HEK293T (cell line): ENCODE measurements around the gene C2orf72.

ENCODE experiments used
- CTCF ChIA-PET: fragments of 350-600 bp; formaldehyde crosslinking; extraction: SDS; loops from one replicate; lab custom pipeline; 2021; ENCODE audit warnings: antibody characterized with exemption, inconsistent platforms; lab: Yijun Ruan, JAX
- POLR2A ChIA-PET: fragments of 350-600 bp; formaldehyde crosslinking; extraction: SDS; loops from one replicate; lab custom pipeline; 2020; ENCODE audit warnings: antibody characterized with exemption, inconsistent platforms; lab: Yijun Ruan, JAX
- DNase-seq: peaks from one replicate; pipeline ENCODE4 v3.0.0; 2012; ENCODE audit warnings: mixed read lengths; ENCODE audit errors: extremely low spot score
- ARNT ChIP-seq: fragments of 450-650 bp; IDR thresholded peaks from 2 replicates; pipeline ENCODE4 v1.6.1; 2017; ENCODE audit warnings: mild to moderate bottlenecking
- BHLHE40 ChIP-seq: fragments of 450-650 bp; IDR thresholded peaks from 2 replicates; pipeline ENCODE4 v1.6.1; 2016; ENCODE audit warnings: mild to moderate bottlenecking, moderate library complexity, borderline replicate concordance
- CTBP1 ChIP-seq: fragments of 450-650 bp; IDR thresholded peaks from 2 replicates; pipeline ENCODE4 v1.6.1; 2016; ENCODE audit warnings: borderline replicate concordance
- ELF4 ChIP-seq: fragments of 450-650 bp; IDR thresholded peaks from 2 replicates; pipeline ENCODE4 v1.6.1; 2017; ENCODE audit warnings: antibody characterized with exemption
- FOXA1 ChIP-seq: fragments of 450-650 bp; IDR thresholded peaks from 2 replicates; pipeline ENCODE4 v1.6.1; 2016; ENCODE audit warnings: mild to moderate bottlenecking
- FOXK2 ChIP-seq: fragments of 450-650 bp; IDR thresholded peaks from 2 replicates; pipeline ENCODE4 v1.6.1; 2016; ENCODE audit warnings: mild to moderate bottlenecking
- FOXM1 ChIP-seq: fragments of 450-650 bp; IDR thresholded peaks from 2 replicates; pipeline ENCODE4 v1.6.1; 2017; ENCODE audit warnings: mild to moderate bottlenecking, borderline replicate concordance
- HDGF ChIP-seq: fragments of 450-650 bp; IDR thresholded peaks from 2 replicates; pipeline ENCODE4 v1.6.1; 2017; ENCODE audit warnings: antibody characterized with exemption, borderline replicate concordance
- L3MBTL2 ChIP-seq: fragments of 450-650 bp; conservative IDR thresholded peaks from 2 replicates; pipeline ENCODE4 v1.6.1; 2016; ENCODE audit warnings: mild to moderate bottlenecking
- LEF1 ChIP-seq: fragments of 450-650 bp; IDR thresholded peaks from 2 replicates; pipeline ENCODE4 v1.6.1; 2017; ENCODE audit warnings: mild to moderate bottlenecking, borderline replicate concordance
- NFRKB ChIP-seq: fragments of 450-650 bp; IDR thresholded peaks from 2 replicates; pipeline ENCODE4 v1.6.1; 2016; ENCODE audit warnings: mild to moderate bottlenecking, moderate library complexity
- SP1 ChIP-seq: fragments of 450-650 bp; IDR thresholded peaks from 2 replicates; pipeline ENCODE4 v1.6.1; 2017
- SUZ12 ChIP-seq: fragments of 450-650 bp; IDR thresholded peaks from 2 replicates; pipeline ENCODE4 v1.6.1; 2016; ENCODE audit warnings: mild to moderate bottlenecking
- TARDBP ChIP-seq: fragments of 450-650 bp; IDR thresholded peaks from 2 replicates; pipeline ENCODE4 v1.6.1; 2016
- ZNF384 ChIP-seq: fragments of 450-650 bp; IDR thresholded peaks from 2 replicates; pipeline ENCODE4 v1.6.1; 2016
- TF ChIP-seq, protein P1 (sequence below): fragments of 450-650 bp; IDR thresholded peaks from 2 replicates; pipeline ENCODE4 v1.6.1; 2016

The C2orf72 gene

GRCh38 chr2:230996661-230997060, 40.7 kb upstream of the C2orf72 start:
- ChIA-PET CTCF (interaction anchor here (1.0 kb wide), 1 partner anchor 172 kb away, joined by 3 read pairs; no protein-coding TSS in a partner anchor), POLR2A (no interaction called here)

DNA sequence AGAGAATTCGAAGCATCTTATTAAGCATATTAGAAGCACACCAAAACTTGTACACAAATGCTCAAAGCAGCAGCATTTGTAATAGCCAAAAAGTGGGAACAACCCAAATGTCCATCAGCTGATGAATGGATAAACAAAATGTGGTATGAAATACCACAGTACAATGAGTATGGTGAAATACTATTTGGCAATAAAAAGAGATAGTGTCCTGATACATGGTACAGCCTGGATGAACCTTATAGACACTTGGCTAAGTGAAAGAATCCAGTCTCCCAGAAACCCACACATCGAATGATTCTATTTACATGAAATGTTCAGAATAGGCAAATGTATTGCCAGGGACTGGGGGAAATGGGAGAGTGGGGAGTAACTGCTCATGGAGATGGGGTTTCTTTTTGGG, 38.4 kb upstream of the C2orf72 start:
- ChIA-PET POLR2A (no interaction called here), CTCF (no interaction called here)
- DNase-seq: no peak
- no peak for TF ChIP-seq NFRKB
- TF ChIP-seq SP1: no peak
- TF ChIP-seq FOXK2: no peak
- no peak for TF ChIP-seq CTBP1
- TF ChIP-seq ELF4: no peak
- no peak for TF ChIP-seq HDGF
- TF ChIP-seq, protein P1, sequence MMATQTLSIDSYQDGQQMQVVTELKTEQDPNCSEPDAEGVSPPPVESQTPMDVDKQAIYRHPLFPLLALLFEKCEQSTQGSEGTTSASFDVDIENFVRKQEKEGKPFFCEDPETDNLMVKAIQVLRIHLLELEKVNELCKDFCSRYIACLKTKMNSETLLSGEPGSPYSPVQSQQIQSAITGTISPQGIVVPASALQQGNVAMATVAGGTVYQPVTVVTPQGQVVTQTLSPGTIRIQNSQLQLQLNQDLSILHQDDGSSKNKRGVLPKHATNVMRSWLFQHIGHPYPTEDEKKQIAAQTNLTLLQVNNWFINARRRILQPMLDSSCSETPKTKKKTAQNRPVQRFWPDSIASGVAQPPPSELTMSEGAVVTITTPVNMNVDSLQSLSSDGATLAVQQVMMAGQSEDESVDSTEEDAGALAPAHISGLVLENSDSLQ: no peak
- TF ChIP-seq BHLHE40: no peak
- no peak for TF ChIP-seq FOXM1
- no peak for TF ChIP-seq TARDBP

More at GRCh38 chr2:230996661-230997060, 40.7 kb upstream of the C2orf72 start:
- DNase-seq: no peak
- TF ChIP-seq ZNF384 (no peak), BHLHE40 (no peak), SP1 (no peak), FOXM1 (no peak), CTBP1 (no peak), LEF1 (no peak), ARNT (no peak)
- TF ChIP-seq, protein P1: no peak

DNA sequence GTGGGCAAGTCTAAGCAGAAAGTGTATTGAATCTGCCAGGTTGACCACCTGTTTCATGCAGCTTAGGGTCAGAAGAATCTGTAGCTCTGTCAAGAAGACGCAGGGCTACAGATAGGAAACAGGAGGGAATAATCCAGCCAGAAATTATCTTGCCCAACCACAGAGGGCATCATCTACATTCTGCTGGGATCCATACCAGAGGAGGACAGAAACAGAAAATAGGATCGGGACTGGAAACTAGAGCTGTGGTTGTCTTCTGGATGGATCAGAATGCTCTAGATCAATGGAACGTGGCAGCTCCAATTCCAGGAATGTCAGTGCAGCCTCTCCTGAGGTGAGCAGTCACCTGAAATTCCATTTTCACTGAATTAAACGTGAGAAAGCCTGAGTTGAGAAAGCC, 37.8 kb upstream of the C2orf72 start:
- ChIA-PET POLR2A (no interaction called here), CTCF (no interaction called here)
- no peak for TF ChIP-seq FOXK2
- no peak for TF ChIP-seq CTBP1
- no peak for TF ChIP-seq ARNT
- no peak for TF ChIP-seq ELF4
- TF ChIP-seq LEF1: no peak
- TF ChIP-seq BHLHE40: no peak
- no peak for TF ChIP-seq NFRKB
- TF ChIP-seq TARDBP: no peak
- TF ChIP-seq SP1: no peak
- no peak for TF ChIP-seq SUZ12
- TF ChIP-seq, protein P1: no peak
- no peak for TF ChIP-seq ZNF384
- no peak for TF ChIP-seq HDGF
- no peak for TF ChIP-seq FOXM1
- TF ChIP-seq FOXA1: no peak
- no peak for TF ChIP-seq L3MBTL2
- DNase-seq: no peak

GRCh38 chr2:231000211-231000904, 37.0 kb upstream of the C2orf72 start:
- ChIA-PET POLR2A (no interaction called here), CTCF (no interaction called here)
- no peak for DNase-seq
- no peak for TF ChIP-seq FOXA1
- no peak for TF ChIP-seq BHLHE40
- no peak for TF ChIP-seq NFRKB
- TF ChIP-seq, protein P1: no peak
- TF ChIP-seq ELF4: no peak
- TF ChIP-seq HDGF: no peak
- no peak for TF ChIP-seq ZNF384
- TF ChIP-seq ARNT: no peak
- no peak for TF ChIP-seq FOXK2
- TF ChIP-seq CTBP1: no peak
- no peak for TF ChIP-seq SUZ12
- no peak for TF ChIP-seq TARDBP
- no peak for TF ChIP-seq SP1
- TF ChIP-seq L3MBTL2: no peak
- no peak for TF ChIP-seq FOXM1
- no peak for TF ChIP-seq LEF1

DNA sequence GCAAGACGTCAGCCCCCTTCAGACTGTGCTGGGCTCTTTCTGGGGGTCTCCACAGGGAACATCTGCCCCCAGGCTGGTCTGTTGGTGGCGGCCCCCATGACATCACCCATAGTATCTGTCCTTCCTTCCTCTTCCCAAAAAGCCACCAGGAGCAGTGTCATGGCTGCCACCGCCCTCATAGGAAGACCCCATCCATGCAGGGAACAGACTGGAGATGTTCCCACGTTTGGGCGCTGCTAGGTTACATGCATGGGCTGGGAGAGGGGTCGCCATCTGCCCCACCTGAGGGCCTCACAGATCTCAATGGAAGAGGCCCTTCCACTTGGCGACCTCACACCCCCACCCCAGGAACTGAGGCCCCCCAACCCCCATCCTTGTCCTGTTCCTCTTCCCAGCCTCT, 36.3 kb upstream of the C2orf72 start:
- TF ChIP-seq, protein P1: no peak
- TF ChIP-seq FOXA1: no peak
- TF ChIP-seq SUZ12: no peak
- TF ChIP-seq CTBP1: no peak
- no peak for TF ChIP-seq SP1
- TF ChIP-seq L3MBTL2: no peak
- TF ChIP-seq FOXK2: no peak
- no peak for TF ChIP-seq ARNT
- TF ChIP-seq TARDBP: no peak
- TF ChIP-seq ELF4: no peak
- ChIA-PET POLR2A (no interaction called here), CTCF (no interaction called here)
- DNase-seq: no peak
